Ureter (tissue), 1 donor: ENCODE results near the gene CDH6. TPM values are rescaled to one million over a fixed set of nuclear protein-coding genes. Genes with fewer than 3 reads are reported as not detected.

Experiments
- DNase-seq: peaks from one replicate; pipeline ENCODE4 v3.0.0-alpha.2; 2020; ENCODE audit warnings: low spot score
- total RNA-seq: library from RNA; stranded (reverse); gene quantifications from one replicate; pipeline ENCODE4 v1.2.4, GENCODE V29; 2023
- donor health status: DM: yes; HTN: yes; CAD: no.

The CDH6 gene
- total RNA-seq, 1 donor from 2014 or later: 3.4 TPM

DNA sequence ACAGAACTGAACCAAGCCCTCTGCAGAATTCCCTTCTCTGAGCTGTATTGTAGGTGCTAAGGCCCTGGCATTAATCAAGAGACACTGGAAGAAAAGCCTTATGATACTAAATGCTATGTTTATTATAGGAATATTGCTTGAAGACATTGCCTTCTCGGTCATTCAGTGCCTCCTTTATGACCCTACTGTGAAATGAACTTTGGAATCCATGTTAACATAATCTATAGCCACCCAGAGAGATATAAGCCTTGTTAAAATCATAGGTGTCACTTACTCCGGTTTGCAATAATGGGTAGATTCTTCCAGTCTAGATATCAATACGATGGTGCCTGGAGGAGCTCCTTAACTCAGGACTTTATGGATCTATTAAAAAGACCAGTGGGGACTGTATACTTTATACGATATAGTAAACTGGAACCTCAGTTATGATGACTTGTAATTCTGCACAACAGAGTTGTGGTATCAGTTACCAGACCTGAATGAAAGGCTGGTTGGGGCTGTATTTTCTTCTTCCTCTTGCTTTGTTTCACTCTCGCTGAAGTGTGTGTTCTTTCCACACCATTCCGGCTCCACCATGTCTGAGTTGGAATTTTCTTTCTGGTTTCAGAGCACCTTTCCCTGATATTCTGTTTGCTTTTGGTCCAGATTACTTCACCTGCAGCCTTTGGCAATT is 183.9 kb downstream of the CDH6 start:
- no peak for DNase-seq

DNA sequence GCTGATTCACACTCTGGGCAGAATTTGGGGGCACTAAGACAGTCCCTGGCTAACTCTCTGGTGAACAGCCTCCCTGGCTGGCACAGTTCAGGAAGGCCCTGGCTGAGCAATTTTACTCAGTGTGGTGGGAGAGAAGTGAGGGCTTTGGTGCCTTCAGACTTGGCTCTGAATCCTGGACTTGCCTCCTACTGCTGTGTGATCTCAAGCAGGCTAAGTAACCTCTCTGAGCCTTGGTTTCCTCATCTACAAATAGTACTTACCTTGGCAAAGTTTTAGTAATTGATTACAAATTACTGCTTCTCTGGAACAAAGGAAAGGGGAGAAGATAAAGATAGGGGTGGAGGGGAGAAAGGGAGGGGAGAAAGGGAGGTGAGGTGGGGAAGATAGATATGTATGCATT is 184.7 kb downstream of the CDH6 start:
- DNase-seq: no peak
